Liver (tissue), 3 donors: ENCODE results near the gene LRRC7.

Experiments used
- RAD21 ChIP-seq, 2 donors: IDR thresholded peaks; 2 replicates each; pipeline ENCODE4 v1.6.1; 2016; ENCODE audit warnings: antibody characterized with exemption in 2 of 2, mild to moderate bottlenecking in 2 of 2
- REST ChIP-seq: IDR thresholded peaks from 2 replicates; pipeline ENCODE4 v1.6.1; 2016; ENCODE audit warnings: antibody characterized with exemption, mild to moderate bottlenecking
- SP1 ChIP-seq: IDR thresholded peaks from 2 replicates; pipeline ENCODE4 v1.6.1; 2018; ENCODE audit warnings: antibody characterized with exemption, mild to moderate bottlenecking
- TAF1 ChIP-seq: conservative IDR thresholded peaks from 2 replicates; pipeline ENCODE4 v1.6.1; 2016; ENCODE audit warnings: antibody characterized with exemption, mild to moderate bottlenecking
- TF ChIP-seq, protein P1 (sequence below): fragments of 150-350 bp; IDR thresholded peaks from 2 replicates; pipeline ENCODE4 v1.5.1; 2017; ENCODE audit warnings: improper control_type of control experiment, low read depth, low read length; ENCODE audit not compliant: missing input control
- TF ChIP-seq, protein P2 (sequence below): IDR thresholded peaks from 2 replicates; pipeline ENCODE4 v1.6.1; 2016; ENCODE audit warnings: antibody characterized with exemption
- donor health status: healthy.
- donor health status: healthy.

GRCh38 chr1:69835955-69836354 is 268.2 kb downstream of the LRRC7 start:
- TF ChIP-seq, protein P1, sequence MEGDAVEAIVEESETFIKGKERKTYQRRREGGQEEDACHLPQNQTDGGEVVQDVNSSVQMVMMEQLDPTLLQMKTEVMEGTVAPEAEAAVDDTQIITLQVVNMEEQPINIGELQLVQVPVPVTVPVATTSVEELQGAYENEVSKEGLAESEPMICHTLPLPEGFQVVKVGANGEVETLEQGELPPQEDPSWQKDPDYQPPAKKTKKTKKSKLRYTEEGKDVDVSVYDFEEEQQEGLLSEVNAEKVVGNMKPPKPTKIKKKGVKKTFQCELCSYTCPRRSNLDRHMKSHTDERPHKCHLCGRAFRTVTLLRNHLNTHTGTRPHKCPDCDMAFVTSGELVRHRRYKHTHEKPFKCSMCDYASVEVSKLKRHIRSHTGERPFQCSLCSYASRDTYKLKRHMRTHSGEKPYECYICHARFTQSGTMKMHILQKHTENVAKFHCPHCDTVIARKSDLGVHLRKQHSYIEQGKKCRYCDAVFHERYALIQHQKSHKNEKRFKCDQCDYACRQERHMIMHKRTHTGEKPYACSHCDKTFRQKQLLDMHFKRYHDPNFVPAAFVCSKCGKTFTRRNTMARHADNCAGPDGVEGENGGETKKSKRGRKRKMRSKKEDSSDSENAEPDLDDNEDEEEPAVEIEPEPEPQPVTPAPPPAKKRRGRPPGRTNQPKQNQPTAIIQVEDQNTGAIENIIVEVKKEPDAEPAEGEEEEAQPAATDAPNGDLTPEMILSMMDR, result no peak
- TF ChIP-seq, protein P2, sequence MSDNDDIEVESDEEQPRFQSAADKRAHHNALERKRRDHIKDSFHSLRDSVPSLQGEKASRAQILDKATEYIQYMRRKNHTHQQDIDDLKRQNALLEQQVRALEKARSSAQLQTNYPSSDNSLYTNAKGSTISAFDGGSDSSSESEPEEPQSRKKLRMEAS, result no peak
- TF ChIP-seq REST, result no peak
- TF ChIP-seq SP1, result no peak
- TF ChIP-seq RAD21 (IDR thresholded peaks at IDR 0.05), result no peak
- TF ChIP-seq TAF1, result no peak
